ENCODE results near the gene KANSL1. TPM values are rescaled to one million over a fixed set of nuclear protein-coding genes. Genes with fewer than 3 reads are reported as not detected.
A peak's percentile ranks its signal among the peaks of the same experiment; 100 is the strongest.

Gene KANSL1
- polyA plus RNA-seq, 3 donors = 3.1 to 31.9 (median 4.6) TPM

DNA sequence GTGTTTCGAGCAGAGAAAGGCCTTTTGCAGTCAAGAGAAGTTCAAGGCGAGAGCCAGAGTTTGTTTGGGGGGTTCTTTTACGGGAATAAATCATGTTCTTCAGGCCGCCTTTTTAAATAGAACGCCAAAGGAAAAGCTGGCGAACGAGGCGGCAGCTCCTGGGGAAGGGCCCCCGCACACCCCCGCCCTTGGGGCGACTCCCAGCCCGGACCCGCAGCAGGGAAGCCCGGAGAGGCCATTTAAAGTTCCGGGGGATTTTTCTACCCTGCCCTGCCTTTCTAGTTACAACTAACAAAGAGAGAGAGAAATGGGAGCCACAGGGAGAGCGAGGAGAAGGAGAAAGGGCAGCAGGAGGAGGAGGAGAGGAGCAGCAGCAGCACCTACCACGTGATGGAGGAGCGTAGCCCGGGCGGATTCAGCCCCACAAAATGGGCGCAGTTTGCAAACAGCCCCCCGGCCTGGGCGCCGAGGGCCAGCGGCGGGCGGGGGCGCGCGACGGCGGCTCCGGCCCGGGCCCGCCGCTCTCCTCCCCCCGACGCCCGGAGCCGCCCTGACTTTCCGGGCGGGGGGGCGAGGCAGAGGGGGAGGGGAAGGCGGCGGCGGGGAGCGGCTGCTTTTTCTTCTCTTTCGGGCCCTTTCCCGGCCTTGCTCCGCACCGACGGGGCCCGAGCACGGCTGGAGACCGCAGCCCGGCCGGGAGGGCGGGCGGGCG lies 634 bp downstream of the KANSL1 start:
- H3K4me1 ChIP-seq (ENCODE audit: control insufficient read depth in 1 of 2, insufficient read depth in 2 of 2, low read length in 2 of 2) = peaks cover 20 to 43% of the 10 kb centered on the region in 2 donors

DNA sequence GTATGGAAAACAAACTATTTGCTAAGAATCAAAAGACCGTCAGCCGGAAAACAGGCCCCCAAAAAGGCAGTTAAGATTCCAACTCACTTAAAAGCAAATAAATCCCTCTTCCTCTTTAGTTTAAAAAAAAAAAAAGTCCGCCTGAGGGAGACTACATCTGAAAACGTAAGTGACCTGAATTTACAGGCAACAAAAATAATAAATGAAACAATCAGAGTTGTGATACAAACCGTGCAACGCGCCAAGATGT lies 1.1 kb downstream of the KANSL1 start:
- Histone ChIP-seq H2AFZ (ENCODE audit: insufficient read depth, low read depth, low read length, poor library complexity, severe bottlenecking) (peak overlapping the region; percentile 71), H3K36me3 (replicated peaks in 1 of 2; ENCODE audit: control insufficient read depth in 1 of 2, insufficient read depth in 2 of 2, low read length in 2 of 2) (no peaks in the 10 kb centered on the region), H3K4me2 (replicated peaks; ENCODE audit: extremely low read depth, low read length, poor library complexity, severe bottlenecking) (peak overlapping the region; percentile 87), H3K4me3 (replicated peaks in 1 of 3; ENCODE audit: low read depth in 2 of 3, low read length in 3 of 3) (peak overlapping the region; percentile 59 to 98 (median 95)), H3K4me1 (ENCODE audit: control insufficient read depth in 1 of 2, insufficient read depth in 2 of 2, low read length in 2 of 2) (peaks cover 20 to 43% of the 10 kb centered on the region in 2 donors), H3K27ac (ENCODE audit: low read depth in 1 of 2, low read length in 2 of 2) (peak overlapping the region; percentile 92 to 99), H4K20me1 (ENCODE audit: insufficient read depth, low read length) (peaks cover 48% of the 10 kb centered on the region), H3K9ac (ENCODE audit: insufficient read depth, low read length, poor library complexity, severe bottlenecking) (peak overlapping the region; percentile 93), H3K27me3 (ENCODE audit: control insufficient read depth in 2 of 2, insufficient read depth in 2 of 2, low read length in 2 of 2) (no peaks in the 10 kb centered on the region), H3K79me2 (ENCODE audit: insufficient read depth, low read length) (peaks cover 78% of the 10 kb centered on the region), H3K9me3 (replicated peaks in 1 of 2; ENCODE audit: control insufficient read depth in 1 of 2, insufficient read depth in 1 of 2, low read length in 2 of 2) (no peaks in the 10 kb centered on the region)
- Mint-ChIP-seq H3K36me3 (peaks cover 0 to 3% of the 10 kb centered on the region in 2 donors), H3K27ac (peak overlapping the region; percentile 92 to 98 (median 95)), H3K9me3 (no peaks in the 10 kb centered on the region), H3K27me3 (ENCODE audit: low read depth in 3 of 3) (peaks cover 0 to 2% (median 0%) of the 10 kb centered on the region in 3 donors), H3K4me1 (peaks cover 45% of the 10 kb centered on the region), H3K4me3 (peak overlapping the region; percentile 92 to 97)
- DNase-seq = no peak
- intact Hi-C loops (cut with micrococcal nuclease) = loop anchor here in 1 of 2 donors (5.0 to 10.0 kb wide), 3 partner anchors 35 to 137 kb away; no protein-coding TSS in a partner anchor
- 0% methylated on average over 3 of the region's 7 CpGs for WGBS (ENCODE audit: insufficient coverage)
- no peak for TF ChIP-seq CTCF (IDR thresholded peaks at IDR 0.05)

More for the DNA sequence above, 634 bp downstream of the KANSL1 start:
- WGBS (ENCODE audit: insufficient coverage) = under 1% methylated on average over 40 of the region's 60 CpGs
- Mint-ChIP-seq H3K9me3 (no peaks in the 10 kb centered on the region), H3K36me3 (peaks cover 0 to 6% of the 10 kb centered on the region in 2 donors), H3K4me1 (peaks cover 41% of the 10 kb centered on the region), H3K4me3 (peak overlapping the region; percentile 92 to 97), H3K27me3 (ENCODE audit: low read depth in 3 of 3) (peaks cover 0 to 2% (median 0%) of the 10 kb centered on the region in 3 donors), H3K27ac (peak overlapping the region; percentile 92 to 98 (median 95))
- Histone ChIP-seq H3K27me3 (ENCODE audit: control insufficient read depth in 2 of 2, insufficient read depth in 2 of 2, low read length in 2 of 2) (no peaks in the 10 kb centered on the region), H3K9me3 (replicated peaks in 1 of 2; ENCODE audit: control insufficient read depth in 1 of 2, insufficient read depth in 1 of 2, low read length in 2 of 2) (no peaks in the 10 kb centered on the region), H3K27ac (ENCODE audit: low read depth in 1 of 2, low read length in 2 of 2) (peak overlapping the region; percentile 92 to 99), H3K36me3 (replicated peaks in 1 of 2; ENCODE audit: control insufficient read depth in 1 of 2, insufficient read depth in 2 of 2, low read length in 2 of 2) (no peaks in the 10 kb centered on the region), H3K4me3 (replicated peaks in 1 of 3; ENCODE audit: low read depth in 2 of 3, low read length in 3 of 3) (peak overlapping the region; percentile 59 to 98 (median 95)), H3K4me2 (replicated peaks; ENCODE audit: extremely low read depth, low read length, poor library complexity, severe bottlenecking) (peak overlapping the region; percentile 87), H2AFZ (ENCODE audit: insufficient read depth, low read depth, low read length, poor library complexity, severe bottlenecking) (peak overlapping the region; percentile 71), H3K79me2 (ENCODE audit: insufficient read depth, low read length) (peaks cover 78% of the 10 kb centered on the region), H3K9ac (ENCODE audit: insufficient read depth, low read length, poor library complexity, severe bottlenecking) (peak overlapping the region; percentile 93), H4K20me1 (ENCODE audit: insufficient read depth, low read length) (peaks cover 44% of the 10 kb centered on the region)
- TF ChIP-seq CTCF (IDR thresholded peaks at IDR 0.05) = no peak
- intact Hi-C loops (cut with micrococcal nuclease) = loop anchor here in 1 of 2 donors (5.0 to 10.0 kb wide), 3 partner anchors 35 to 138 kb away; no protein-coding TSS in a partner anchor
- DNase-seq = peak; percentile 42 to 63 (median 52)

Data from CD14-positive monocyte (primary cell).